NCI-H524 treated with DMSO at 0.1 percent for 48 hours (cell line): ENCODE results near the gene CAMK2D.
A peak's percentile ranks its signal among the peaks of the same experiment; 100 is the strongest.
"Not testable (repeated sequence)": the region's sequence is repeated elsewhere in the genome, so short reads cannot be mapped to it uniquely, and the experiment has no call there.

Source experiments
- DNase-seq: peaks from one replicate; lab custom pipeline; 2025; lab: John Stamatoyannopoulos, UW

Gene CAMK2D

DNA sequence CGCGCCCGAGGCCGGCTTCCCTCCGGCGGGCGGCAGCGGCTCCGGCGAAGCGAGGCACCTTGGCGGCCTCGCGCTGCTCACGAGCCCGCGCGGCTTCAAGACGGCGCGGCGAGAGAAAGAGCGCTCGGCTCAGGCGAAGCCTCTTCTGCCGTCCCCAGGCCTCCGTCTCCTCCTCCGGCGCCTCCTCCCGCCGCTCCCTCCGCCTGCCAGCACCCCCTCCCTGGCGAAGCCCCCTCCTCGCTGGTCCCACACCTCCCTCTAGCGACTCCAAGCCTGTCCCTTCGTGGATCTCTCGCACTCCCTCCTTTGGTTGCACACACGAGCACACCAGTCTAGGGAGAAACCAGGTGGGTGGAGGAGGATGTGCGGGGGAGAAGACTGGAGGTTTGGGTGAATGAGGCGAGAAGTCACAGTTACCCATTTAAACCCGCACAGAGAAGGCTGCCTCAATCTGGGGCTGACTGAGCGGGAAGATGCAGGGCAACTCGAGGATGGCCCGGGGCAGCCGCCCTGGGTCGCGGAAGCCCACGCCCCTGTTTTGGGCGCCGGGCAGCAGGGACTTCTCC, at the start of gene CAMK2D:
Gene CAMK2D, minus strand, starts transcription at position 119 of the 566 bp plus-strand sequence. CDS start 670 bp downstream, outside the sequence.
- peak; percentile 41 for DNase-seq

DNA sequence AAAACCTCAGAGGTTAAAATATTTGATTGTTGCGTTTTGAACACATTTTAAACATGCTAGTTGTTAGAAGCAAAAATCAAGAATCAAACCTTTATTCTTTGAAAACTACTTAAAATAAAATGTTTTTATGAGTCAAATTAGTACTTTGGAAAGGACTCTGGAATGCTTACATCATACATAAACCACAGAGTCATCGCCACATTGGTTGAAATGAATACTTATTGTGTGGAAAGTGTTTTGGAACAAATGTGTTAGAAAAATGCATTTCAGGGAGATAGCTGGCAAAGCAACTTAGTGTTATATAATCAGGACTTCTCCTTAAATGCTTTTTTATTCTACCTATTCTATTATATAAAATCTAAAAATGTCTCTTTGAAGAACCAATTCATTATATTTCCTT, 49.4 kb upstream of the CAMK2D start:
- DNase-seq: no peak

DNA sequence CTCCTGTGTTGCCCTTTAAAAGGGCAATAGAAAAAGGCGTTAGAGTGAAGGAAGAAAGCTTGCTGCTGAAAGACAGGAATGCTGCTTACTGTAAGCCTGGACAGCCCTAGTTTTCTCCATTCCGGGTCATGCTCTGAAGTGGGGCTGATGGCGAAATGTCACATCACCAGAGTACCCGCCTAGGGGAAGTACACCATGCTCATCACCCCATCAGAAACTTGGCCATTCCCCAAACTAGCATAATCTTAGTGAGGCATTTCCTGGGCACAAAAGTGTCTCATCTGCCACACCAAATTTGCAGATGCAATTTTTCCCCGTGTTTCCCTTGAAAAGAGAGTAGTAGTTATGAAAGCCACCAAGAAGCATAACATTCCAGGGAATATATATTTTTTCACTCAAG, 47.8 kb upstream of the CAMK2D start:
- no peak for DNase-seq

DNA sequence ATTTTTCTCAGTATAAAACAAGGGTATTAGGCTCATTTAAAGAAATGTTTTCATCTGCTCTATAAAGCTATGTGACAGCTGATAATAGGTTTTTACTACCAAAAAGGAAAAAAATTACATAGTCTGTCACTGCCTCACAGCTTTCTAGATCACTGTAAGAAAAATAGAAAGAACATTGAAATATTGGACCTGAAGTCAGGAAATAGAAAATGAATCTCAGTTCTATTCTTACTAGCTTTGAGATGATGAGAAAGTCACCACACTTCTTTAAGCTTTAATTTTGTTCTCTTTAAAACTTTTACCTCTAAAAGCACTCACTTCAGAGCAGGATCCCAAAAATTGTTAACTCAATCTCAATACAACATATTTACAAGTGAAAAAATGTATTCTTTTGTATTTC, 45.3 kb upstream of the CAMK2D start:
- no peak for DNase-seq

DNA sequence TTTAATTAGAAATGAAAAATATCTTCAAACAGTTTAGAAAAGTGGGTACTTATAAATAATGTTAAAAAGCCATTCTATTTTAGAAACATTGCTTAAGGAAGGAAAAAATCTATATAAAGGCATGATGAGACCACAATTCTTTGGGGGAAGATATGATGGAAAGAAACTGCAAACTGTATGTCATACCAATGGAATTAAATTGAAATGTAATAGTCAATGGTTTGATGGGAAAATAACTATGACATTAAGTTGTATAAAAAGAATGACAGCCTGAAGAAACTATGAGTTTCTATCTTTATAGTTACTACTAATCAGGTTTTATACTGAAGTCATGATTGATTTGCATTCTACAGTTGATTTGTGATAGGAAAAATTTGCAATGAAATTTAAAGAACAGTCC, 40.3 kb upstream of the CAMK2D start:
- DNase-seq: no peak

DNA sequence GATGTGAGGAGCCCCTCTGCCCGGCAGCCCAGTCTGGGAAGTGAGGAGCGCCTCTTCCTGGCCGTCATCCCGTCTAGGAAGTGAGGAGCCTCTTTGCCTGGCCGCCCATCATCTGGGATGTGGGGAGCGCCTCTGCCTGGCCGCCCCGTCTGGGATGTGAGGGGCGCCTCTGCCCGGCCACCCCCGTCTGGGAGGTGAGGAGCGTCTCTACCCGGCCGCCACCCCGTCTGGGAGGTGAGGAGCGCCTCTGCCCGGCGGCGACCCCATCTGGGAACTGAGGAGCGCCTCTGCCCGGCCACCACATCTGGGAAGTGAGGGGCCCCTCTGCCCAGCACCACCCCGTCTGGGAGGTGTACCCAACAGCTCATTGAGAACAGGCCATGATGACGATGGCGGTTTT, 34.8 kb upstream of the CAMK2D start:
- DNase-seq: not testable (repeated sequence)

DNA sequence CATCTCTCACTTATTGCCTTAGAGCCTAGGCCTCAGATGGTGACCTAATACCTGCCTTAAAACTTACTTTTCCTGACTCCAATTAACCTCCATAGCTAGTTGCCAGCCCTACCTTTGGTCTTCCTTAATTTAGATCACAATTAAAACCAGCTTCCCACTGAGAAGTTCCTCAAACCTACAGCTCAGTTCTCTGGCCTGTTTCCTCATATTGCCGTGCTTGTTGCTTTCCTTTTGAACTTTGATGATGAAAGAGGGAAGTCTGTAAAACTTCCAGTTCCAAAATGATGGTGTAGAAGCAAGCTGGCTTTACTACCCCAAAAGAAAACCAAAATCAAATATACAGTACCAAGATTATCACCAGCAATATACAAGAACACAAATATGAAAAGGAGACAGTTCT, 28.9 kb upstream of the CAMK2D start:
- no peak for DNase-seq

DNA sequence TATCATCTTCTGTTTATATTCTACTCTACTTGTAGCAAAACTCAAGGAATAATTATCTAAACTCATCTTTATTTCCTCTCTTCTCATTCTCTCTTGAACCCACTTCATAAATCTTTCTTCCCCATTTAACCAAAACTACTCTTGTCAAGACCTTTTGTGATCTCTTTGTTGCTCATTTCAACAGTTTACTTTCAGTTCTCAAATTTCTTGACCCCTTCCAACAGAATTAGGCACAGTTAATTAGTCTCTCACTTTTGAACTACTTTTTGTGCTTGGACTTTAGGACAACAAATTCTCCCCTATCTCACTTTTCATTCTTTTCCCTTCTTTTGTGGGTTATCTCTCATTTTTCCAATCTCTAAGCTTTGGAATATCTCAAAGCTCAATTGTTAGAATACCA, 27.4 kb upstream of the CAMK2D start:
- no peak for DNase-seq

DNA sequence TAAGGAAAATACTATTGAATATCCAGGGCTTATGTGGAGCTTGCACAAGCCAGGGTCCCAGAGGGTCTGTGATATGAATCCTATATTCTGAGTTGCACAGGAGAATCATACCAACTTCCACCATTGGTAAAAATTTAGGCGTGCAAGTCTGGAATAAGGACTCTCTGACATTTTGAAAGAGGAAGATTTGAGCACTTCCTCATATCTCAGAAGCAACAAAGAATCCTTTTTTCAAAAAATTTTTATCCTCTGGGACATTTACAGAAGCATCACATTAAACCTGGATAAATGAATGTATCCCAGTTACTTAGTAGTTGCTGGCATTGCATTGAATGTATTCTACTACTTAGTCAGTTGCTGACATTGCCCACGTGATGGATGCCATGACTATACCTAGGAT, 24.2 kb upstream of the CAMK2D start:
- DNase-seq: no peak

DNA sequence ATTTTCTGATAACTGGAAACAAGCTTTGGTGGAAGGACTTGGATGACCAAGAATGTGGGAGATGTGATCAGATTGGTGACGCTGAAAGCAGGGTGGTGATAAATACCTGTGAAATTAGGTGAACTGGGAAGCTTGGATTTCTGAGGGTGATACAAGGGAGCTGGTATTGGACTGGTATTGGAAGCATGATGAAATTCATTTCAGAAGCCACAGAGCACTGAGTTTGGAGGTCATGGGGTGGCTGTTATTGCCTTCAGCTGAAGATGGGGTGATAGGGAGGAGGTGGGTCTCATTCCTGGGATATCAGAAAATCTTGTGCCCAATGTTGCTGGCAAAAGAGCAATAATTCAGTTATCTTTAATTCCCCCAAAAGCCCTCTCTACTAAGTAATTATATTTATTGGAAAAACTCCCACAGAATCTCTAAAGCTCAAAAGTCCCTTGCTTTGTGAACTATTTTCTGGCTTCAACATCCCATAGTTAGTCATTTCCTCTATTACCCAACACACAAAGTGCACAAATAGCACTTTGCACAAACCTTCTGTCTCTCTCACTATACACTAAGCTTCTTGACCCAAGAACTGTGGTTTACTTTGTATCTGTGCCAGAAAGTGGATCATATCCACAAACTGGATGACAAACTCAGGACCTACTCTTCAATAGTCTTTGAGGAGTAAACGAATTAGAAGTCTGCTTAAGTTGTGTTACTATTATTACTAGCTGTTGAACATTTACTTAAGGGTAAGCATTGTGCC, 23.1 kb upstream of the CAMK2D start:
- no peak for DNase-seq

DNA sequence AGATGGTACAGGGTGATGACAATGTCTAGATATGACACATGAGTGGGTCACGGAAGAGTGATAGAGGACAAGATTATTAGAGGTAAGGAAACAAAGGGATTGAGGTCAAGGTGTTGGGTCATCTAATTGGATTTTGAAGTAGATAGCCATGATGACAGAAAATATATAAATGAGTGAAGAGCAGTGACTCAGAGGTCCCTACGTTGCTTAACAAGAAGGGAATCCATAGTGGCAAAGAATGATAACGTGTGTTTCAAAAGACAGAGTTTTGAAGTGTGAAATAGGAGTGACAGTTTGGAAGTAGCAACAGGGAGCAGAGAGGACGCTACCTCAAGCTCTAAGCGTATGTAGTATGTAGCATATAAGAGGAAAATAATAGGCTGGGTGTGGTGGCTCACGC, 22.2 kb upstream of the CAMK2D start:
- no peak for DNase-seq

DNA sequence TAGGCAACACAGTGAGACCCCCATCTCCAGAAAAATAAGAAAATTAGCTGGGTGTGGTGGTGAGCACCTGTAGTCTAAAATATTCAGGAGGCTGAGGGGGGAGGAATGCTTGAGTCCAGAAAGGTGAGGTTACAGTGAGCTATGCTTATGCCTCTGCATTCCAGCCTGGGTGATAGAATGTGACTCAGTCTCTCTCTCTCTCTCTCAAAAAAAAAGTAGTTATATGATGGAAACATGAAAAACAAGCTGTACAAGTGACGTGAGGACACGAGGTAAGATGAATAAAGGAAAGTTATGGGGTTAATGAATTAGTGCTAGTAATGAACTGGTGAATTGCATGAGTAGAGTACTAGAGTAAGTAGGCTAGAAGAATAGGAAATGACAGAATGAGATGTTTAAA, 21.8 kb upstream of the CAMK2D start:
- no peak for DNase-seq

DNA sequence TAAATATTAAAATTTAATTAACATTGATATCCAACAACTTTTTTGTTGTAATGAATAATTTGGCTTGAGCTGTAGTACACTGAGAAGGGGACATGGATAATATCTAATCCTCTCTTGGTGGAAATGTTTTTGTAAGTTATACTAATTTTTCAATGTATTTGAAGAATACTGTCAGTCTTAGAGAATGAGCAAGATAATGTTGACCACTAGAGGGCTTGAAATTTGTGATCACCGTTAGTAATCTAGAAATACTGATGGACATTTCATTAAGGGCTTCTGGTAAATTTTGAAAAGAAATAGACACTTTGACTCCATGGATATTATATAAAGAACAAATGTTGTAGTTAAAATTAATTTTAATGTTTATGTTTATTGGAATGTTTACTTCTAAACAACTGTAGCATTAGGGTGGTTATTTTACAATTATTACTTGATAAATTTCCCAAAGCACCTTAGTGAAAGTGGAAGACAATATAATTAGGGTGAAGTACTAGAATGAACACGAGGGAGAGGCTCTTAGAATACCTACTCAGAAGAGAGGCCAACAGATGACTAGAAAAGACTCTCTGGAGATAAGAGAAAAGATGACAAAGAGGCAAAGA, 20.0 kb upstream of the CAMK2D start:
- DNase-seq: no peak

DNA sequence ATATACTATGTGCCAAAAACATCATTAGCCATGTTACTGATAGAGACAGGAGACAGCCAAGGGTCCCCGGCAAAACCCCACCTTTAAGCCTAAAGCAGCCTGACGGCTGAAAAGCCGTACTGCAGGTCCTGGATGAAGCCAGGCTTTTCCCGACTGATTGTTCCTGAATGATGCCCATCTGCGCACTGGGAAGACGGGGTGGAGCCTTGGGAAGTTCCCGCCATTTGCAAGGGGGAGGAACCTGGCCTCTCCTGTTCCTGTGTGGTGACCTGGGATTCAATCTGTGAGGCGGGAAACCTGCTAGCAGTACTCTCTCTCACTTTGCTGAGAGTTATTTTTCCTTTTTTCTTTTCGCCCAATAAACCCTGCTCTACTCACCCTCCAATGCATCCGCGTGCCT, 15.1 kb upstream of the CAMK2D start:
- DNase-seq: no peak

DNA sequence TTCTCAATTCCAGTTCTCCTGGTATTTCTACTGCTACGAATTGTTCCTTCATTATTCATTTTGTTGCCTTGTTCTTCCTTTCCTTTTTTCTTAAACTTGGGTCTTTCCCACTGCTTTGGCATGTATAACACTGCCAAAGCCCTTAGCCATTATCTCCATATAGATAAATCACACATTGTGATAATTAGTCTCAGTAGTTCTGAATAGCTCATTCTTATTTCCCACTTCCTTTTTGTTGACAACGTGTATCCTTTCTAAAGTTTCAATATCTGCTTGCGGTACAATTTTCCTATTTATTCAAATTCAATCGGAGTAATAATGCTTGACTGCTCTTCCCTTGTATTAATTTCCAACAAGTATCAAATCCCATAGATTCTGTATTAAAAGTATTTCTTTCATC, 14.5 kb upstream of the CAMK2D start:
- DNase-seq: no peak

DNA sequence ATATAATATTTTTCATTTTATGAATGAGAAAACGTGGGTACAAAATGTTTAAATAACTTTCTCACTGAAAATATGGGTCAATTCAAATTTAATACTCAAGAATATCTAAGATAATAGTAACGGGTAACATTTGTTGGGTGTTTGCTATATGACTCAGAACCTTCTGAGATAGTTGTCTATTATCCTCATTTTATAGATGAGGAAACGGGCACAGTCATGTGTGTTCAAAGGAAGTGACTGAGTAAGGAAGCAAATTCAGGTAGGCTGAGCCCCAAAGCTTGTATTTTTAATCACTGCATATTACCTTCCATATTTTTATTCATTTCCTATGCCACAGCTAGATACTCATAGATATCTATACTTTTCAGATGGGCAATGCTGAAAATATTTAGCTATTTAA, 12.2 kb upstream of the CAMK2D start:
- no peak for DNase-seq

DNA sequence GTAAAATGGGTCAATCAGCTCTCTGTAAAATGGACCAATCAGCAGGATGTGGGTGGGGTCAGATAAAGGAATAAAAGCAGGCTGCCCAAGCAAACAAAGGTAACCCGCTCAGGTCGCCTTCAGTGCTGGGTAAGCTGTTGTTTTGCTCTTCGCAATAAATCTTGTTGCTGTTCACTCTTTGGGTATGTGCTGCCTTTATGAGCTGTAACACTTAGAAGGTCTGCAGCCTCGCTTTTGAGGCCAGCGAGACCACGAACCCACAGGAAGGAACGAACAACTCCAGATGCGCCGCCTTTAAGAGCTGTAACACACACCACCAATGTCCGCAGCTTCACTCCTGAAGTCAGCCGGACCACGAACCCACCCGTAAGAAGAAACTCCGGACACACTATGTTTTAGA, 11.5 kb upstream of the CAMK2D start:
- no peak for DNase-seq

DNA sequence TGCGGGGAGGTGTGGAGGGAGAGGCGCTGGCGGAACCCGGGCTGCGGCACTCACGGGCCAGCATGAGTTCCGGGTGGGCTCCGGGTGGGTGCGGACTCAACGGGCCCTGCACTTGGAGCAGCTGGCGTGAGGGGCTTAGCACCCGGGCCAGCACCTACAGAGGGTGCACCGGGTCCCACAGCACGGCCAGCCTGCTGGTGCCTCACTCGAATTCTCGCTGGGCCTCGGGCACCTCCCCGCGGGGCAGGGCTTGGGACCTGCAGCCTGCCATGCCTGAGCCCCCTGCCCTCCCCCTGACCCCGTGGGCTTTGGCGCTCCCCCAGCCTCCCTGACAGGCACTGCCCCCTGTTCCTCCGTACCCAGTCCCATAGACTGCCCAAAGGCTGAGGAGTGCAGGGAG, 10.8 kb upstream of the CAMK2D start:
- no peak for DNase-seq

DNA sequence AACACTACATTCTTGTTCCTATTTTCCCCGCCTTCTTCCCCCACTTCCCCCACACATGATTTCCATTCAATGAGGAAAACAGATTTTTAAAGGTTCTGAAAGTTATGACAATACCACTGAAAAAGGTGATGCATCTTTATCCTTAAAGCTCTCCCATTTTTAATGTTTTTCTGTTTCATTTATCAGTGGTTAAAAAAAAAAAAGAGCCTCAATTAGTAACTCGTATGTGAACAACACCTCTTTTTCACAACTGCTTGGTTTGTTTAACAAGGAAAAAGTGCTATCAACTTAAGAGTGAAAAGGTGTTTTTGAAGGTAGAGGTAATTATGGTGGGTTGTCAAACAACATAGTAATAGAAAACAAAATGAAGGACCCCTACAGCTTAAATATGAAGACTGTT, 8.2 kb upstream of the CAMK2D start:
- DNase-seq: no peak

DNA sequence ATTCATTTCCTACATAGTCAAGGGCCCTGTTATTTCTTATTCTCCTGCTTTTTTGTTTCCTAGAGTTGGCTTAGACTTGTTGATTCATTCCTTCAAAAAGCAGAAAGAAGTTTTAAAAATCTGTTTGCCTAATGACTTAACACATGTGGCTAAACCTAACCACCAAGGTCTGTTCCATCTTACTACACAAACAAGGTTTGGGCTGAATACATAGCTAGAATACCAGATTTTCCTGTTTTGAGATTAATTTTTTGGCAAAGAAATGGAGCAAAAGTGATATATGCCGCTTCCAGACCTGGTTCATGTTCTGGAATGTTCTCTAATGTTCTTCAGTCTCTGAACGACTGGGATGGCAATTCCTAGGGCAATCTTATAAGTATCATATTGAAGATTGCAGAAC, 7.4 kb upstream of the CAMK2D start:
- no peak for DNase-seq

DNA sequence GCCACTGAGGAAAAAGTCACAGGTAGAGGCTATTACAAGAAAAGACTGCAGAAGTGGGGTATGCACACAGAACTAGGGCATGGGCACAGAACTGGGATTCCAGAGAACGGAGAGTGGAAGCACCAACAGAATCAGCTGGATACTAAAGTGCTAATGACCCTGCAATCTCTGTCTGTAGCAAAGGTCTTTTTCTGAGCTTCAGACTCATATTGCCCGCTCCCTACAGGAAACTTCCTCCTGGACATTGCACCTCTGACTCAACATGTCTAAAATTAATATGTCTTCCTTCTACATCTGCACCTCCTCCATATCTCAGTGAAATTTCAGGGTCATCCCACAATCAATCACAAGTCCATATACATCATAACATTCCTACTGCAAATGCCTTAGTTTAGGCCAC, 5.3 kb upstream of the CAMK2D start:
- no peak for DNase-seq

DNA sequence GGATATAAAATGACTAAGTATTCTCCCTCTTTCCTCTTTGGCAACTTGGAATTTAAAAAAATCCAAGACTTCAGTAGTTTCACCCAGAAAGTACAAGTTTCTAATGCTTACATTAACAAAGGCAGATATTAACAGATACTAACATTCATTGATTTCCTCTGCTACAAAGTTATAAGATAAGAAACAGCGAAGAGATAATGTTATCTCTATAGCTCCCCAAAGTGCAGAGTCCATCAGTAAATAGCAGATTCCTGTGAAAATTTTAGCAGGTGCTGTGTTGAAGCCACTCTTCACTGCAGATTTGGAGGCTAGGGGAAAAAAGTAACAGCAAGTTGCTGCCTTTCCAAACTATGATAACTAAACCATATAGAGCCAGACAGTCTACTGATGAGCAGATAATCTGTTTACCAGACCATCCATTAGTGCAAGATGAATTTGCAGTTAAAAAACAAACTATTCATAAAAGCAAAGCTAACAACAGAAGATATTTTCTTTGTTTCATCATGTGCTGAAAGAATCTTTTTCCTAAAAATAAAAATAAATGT, 3.3 kb upstream of the CAMK2D start:
- DNase-seq: no peak

DNA sequence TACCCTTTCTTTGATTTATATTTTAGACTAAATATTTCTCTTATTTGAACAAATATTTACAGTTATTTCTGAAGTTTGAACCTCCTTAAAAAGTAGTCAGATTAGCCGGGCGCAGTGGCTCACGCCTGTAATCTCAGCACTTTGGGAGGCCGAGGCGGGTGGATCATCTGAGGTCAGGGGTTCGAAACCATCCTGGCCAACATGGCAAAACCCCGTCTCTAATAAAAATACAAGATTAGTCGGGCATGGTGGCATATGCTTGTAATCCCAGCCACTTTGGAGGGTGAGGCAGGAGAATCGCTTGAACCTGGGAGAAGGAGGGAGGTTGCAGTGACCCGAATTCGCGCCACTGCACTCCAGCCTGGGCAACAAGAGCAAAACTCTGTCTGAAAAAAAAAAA, 2.4 kb upstream of the CAMK2D start:
- not testable (repeated sequence) for DNase-seq

DNA sequence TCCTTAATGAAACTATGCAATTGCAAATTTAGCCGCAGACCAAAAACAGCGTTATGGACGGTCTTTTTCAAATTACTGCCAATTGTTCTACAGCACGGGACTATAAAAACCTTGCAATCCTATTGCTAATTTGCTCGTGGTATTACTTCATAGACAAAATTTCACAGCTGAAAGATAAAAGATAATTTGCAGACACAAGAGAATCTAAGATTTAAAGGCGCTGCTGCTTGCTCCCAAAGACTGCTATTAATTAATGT, 1.4 kb upstream of the CAMK2D start:
- DNase-seq: no peak
